Dendritic cell treated with granulocyte-macrophage colony-stimulating factor and Interleukin-4, amounts not matched to agents 40 ng/mL and 50 ng/mL, for 4 days (primary cell): ENCODE results near the gene RBM20.
"Not testable (repeated sequence)": the region's sequence is repeated elsewhere in the genome, so short reads cannot be mapped to it uniquely, and the experiment has no call there.

ENCODE experiments used
- H3K27ac Mint-ChIP-seq: one replicate; pipeline ENCODE4 v1.8.0; 2022; ENCODE audit warnings: mild to moderate bottlenecking, mixed read lengths
- H3K27me3 Mint-ChIP-seq: one replicate; pipeline ENCODE4 v1.8.0; 2022; ENCODE audit warnings: mild to moderate bottlenecking, mixed read lengths
- H3K36me3 Mint-ChIP-seq: one replicate; pipeline ENCODE4 v1.8.0; 2022; ENCODE audit warnings: low read depth, mixed read lengths
- H3K4me1 Mint-ChIP-seq: one replicate; pipeline ENCODE4 v1.8.0; 2022; ENCODE audit warnings: low read depth, mixed read lengths
- H3K4me3 Mint-ChIP-seq: one replicate; pipeline ENCODE4 v1.8.0; 2022; ENCODE audit warnings: mild to moderate bottlenecking, moderate library complexity, mixed read lengths
- H3K9me3 Mint-ChIP-seq: one replicate; pipeline ENCODE4 v1.8.0; 2022; ENCODE audit warnings: mixed read lengths
- intact Hi-C: fragments of 100-400 bp; cut with micrococcal nuclease; formaldehyde crosslinking; loops from one replicate; pipeline ENCODE4 v1.15.0; 2022

The RBM20 gene

GRCh38 chr10:110666259-110666658, 22.1 kb downstream of the RBM20 start:
- intact Hi-C loops, H3K9me3 Mint-ChIP-seq, H3K4me3 Mint-ChIP-seq, H3K27ac Mint-ChIP-seq, H3K36me3 Mint-ChIP-seq: not testable (repeated sequence)
- peaks cover 10% of the 10 kb centered on the region for H3K4me1 Mint-ChIP-seq
- H3K27me3 Mint-ChIP-seq, result peaks cover 19% of the 10 kb centered on the region

- intact Hi-C loops, result no loop called here
- Mint-ChIP-seq H3K36me3 (no peaks in the 10 kb centered on the region), H3K9me3 (no peaks in the 10 kb centered on the region), H3K4me1 (peaks cover 10% of the 10 kb centered on the region), H3K4me3 (no peak overlapping the region), H3K27ac (no peak overlapping the region), H3K27me3 (peaks cover 19% of the 10 kb centered on the region)
Measured at GRCh38 chr10:110666673-110667072, 22.5 kb downstream of the RBM20 start.

DNA sequence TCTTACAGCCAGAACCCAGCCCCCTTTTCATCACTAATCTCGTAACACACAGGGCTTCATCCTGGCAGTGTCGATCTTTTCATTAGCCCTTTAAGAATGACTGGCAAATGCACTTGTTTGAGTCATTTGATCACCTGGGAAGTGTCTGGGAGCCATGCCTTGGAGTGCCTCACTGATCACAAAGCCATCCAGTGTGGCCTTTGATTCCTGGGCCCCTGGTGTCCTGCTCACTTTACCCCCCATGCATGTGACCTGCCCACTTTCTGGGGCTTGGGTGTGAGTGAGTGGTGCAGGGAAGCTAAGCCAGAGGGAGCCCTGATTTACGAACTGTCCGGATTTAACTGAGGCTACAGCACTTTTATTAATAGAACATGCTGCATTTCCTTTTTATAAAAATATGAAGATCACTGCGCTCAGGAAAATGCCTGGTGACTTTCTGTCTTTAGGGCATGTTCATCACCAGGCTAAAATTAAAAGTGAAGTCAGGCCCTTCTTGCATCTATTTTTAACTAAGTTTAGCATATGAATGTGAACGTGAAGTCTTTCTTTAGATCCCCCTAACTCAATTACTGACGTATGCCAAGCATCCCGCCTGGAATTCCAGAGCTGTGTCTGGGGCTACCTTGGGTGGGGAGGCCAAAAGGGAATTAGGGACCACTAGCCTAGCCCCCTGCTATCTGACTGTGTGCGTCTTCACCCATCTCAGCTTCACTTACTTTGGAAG, 23.6 kb downstream of the RBM20 start:
- Mint-ChIP-seq H3K9me3 (no peaks in the 10 kb centered on the region), H3K27ac (no peak overlapping the region), H3K27me3 (peaks cover 19% of the 10 kb centered on the region), H3K36me3 (peaks cover 7% of the 10 kb centered on the region), H3K4me1 (peaks cover 10% of the 10 kb centered on the region), H3K4me3 (no peak overlapping the region)
- intact Hi-C loops, result no loop called here

DNA sequence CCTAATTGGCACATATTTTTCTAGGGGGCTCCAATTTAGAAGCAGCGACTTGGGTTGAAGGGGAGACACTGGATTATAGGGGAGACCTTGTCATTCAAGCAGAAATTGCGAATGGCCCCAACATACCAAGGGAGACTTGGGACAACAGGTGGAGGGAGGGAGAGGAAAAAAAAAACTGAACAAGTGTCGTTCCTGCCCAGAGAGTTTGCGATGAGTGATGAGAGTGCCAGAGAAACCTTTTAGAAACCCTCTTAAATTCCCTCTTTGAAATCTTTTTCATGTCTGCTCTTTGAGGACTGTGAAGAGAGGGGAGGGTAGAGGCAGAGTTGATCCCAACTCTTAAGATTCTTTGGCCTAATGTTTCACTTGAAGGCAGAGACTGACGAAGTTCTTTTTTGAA, 24.3 kb downstream of the RBM20 start:
- Mint-ChIP-seq H3K4me3 (no peak overlapping the region), H3K27me3 (peaks cover 16% of the 10 kb centered on the region), H3K27ac (no peak overlapping the region), H3K9me3 (no peaks in the 10 kb centered on the region), H3K4me1 (peaks cover 10% of the 10 kb centered on the region), H3K36me3 (peaks cover 7% of the 10 kb centered on the region)
- intact Hi-C loops, result no loop called here

DNA sequence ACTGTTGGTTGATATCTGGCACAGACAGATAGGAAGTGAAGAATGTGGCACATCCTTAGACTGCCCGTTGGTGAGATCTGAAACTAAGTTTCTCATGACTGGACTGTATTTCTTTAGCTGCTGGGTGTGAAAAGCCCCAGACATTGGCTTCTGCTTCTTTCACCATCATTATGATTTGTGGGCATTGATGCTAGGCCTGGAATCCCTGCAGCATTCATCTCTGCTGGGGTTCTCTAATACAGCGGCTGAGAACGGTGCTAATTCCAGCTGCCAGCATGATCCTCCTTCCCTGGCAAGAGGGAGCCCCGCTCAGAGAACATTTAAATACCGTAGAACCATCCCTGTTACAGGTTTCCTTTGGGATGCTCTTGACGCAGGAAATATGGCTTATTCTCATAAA, 26.2 kb downstream of the RBM20 start:
- Mint-ChIP-seq H3K36me3 (peaks cover 7% of the 10 kb centered on the region), H3K4me3 (no peak overlapping the region), H3K9me3 (no peaks in the 10 kb centered on the region), H3K27ac (no peak overlapping the region), H3K27me3 (peaks cover 15% of the 10 kb centered on the region), H3K4me1 (peaks cover 5% of the 10 kb centered on the region)
- intact Hi-C loops, result loop anchor here (10.0 kb wide), 1 partner anchor 366 kb away; the partner anchor contains the start of gene SMNDC1

GRCh38 chr10:110671788-110672579, 27.8 kb downstream of the RBM20 start:
- H3K36me3 Mint-ChIP-seq, result peaks cover 7% of the 10 kb centered on the region
- H3K4me3 Mint-ChIP-seq, result peak overlapping the region; percentile 99
- intact Hi-C loops, result loop anchor here (10.0 kb wide), 1 partner anchor 367 kb away; the partner anchor contains the start of gene SMNDC1
- no peaks in the 10 kb centered on the region for H3K9me3 Mint-ChIP-seq
- H3K4me1 Mint-ChIP-seq, result peaks cover 5% of the 10 kb centered on the region
- peak overlapping the region; percentile 96 for H3K27ac Mint-ChIP-seq
- peaks cover 13% of the 10 kb centered on the region for H3K27me3 Mint-ChIP-seq

- Mint-ChIP-seq H3K27me3 (peaks cover 13% of the 10 kb centered on the region), H3K36me3 (peaks cover 7% of the 10 kb centered on the region)
Measured at GRCh38 chr10:110672580-110672919, 28.4 kb downstream of the RBM20 start.

DNA sequence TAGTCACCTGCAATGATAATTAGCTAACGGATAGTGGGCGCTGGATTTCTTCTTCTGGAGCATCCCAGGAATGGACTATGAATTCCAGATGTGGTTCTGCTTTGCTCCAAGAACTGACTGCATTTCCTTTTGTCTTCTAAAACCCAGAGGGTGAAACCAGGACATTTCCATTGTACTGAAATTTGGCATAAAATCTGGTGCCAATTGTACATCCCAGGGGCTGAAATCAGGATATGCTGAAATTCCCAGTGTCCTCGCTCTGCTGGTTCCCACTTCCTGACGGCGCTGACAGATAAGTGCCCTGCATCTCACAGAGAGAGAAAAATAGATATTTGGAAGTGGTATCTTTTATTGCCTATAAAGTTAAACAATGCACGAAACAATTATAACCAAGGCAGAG, 31.9 kb downstream of the RBM20 start:
- Mint-ChIP-seq H3K27ac (no peak overlapping the region), H3K4me3 (no peak overlapping the region), H3K36me3 (peaks cover 7% of the 10 kb centered on the region), H3K9me3 (no peaks in the 10 kb centered on the region), H3K4me1 (peaks cover 16% of the 10 kb centered on the region), H3K27me3 (peaks cover 10% of the 10 kb centered on the region)
- intact Hi-C loops, result loop anchor here (10.0 kb wide), 1 partner anchor 371 kb away; the partner anchor contains the start of gene SMNDC1

More at GRCh38 chr10:110672580-110672919, 28.4 kb downstream of the RBM20 start:
- peak overlapping the region; percentile 96 for H3K27ac Mint-ChIP-seq
- H3K4me3 Mint-ChIP-seq, result peak overlapping the region; percentile 99
- intact Hi-C loops, result loop anchor here (10.0 kb wide), 1 partner anchor 368 kb away; the partner anchor contains the start of gene SMNDC1
- H3K9me3 Mint-ChIP-seq, result no peaks in the 10 kb centered on the region
- peaks cover 5% of the 10 kb centered on the region for H3K4me1 Mint-ChIP-seq

- Mint-ChIP-seq H3K27ac (no peak overlapping the region), H3K9me3 (no peaks in the 10 kb centered on the region), H3K36me3 (no peaks in the 10 kb centered on the region), H3K4me3 (no peak overlapping the region), H3K27me3 (peaks cover 7% of the 10 kb centered on the region), H3K4me1 (peaks cover 12% of the 10 kb centered on the region)
- intact Hi-C loops, result loop anchor here (10.0 kb wide), 1 partner anchor 375 kb away; the partner anchor contains the start of gene SMNDC1
Measured at GRCh38 chr10:110679486-110680272, 35.5 kb downstream of the RBM20 start.

- Mint-ChIP-seq H3K9me3 (no peaks in the 10 kb centered on the region), H3K4me1 (peaks cover 12% of the 10 kb centered on the region), H3K4me3 (no peak overlapping the region), H3K27me3 (peaks cover 7% of the 10 kb centered on the region), H3K36me3 (no peaks in the 10 kb centered on the region), H3K27ac (no peak overlapping the region)
- intact Hi-C loops, result loop anchor here (1.0 kb wide), 1 partner anchor 70 kb away; no protein-coding TSS in a partner anchor
Measured at GRCh38 chr10:110680273-110681020, 36.3 kb downstream of the RBM20 start.

GRCh38 chr10:110681023-110681681, 37.0 kb downstream of the RBM20 start:
- Mint-ChIP-seq H3K9me3 (no peaks in the 10 kb centered on the region), H3K36me3 (no peaks in the 10 kb centered on the region), H3K27me3 (peaks cover 7% of the 10 kb centered on the region), H3K27ac (no peak overlapping the region), H3K4me3 (no peak overlapping the region), H3K4me1 (peaks cover 12% of the 10 kb centered on the region)
- intact Hi-C loops, result loop anchor here (1.0 kb wide), 1 partner anchor 71 kb away; no protein-coding TSS in a partner anchor

DNA sequence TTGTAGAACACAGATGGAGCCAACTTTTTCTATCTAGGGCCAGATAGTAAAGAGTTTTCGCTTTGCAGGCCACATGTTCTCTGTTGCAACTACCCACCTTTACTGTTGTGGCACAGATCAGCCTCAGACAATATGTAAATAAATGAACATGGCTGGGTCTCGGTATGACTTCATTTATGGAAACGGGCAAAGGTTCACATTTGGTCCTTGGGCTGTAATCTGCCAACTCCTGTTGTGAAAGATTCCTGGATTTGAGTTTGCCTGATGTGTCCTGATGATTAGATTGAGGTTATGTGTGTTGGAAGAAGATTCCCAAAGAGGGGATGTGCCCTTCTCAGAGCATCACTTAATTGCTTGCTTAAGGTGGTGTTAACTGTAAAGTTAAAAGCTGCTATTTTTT, 38.2 kb downstream of the RBM20 start:
- Mint-ChIP-seq H3K9me3 (no peaks in the 10 kb centered on the region), H3K27me3 (peaks cover 7% of the 10 kb centered on the region), H3K27ac (no peak overlapping the region), H3K4me3 (no peak overlapping the region), H3K36me3 (no peaks in the 10 kb centered on the region), H3K4me1 (peaks cover 12% of the 10 kb centered on the region)
- intact Hi-C loops, result no loop called here
